Uterus (tissue), 2 donors: Measurements from ENCODE around the gene ADIRF.

Experiments
- CTCF ChIP-seq, 4 experiments: fragments of 200-600 bp in 2 of 4; fragments of 450-650 bp in 2 of 4; sonication (generic) in 2 of 4; IDR thresholded peaks; one replicate each; pipeline ENCODE4 v1.5.1; 2016 to 2019; ENCODE audit warnings: antibody characterized with exemption in 4 of 4, mild to moderate bottlenecking in 2 of 4, moderate library complexity in 1 of 4
- POLR2A ChIP-seq, 2 donors: fragments of 450-650 bp; IDR thresholded peaks; one replicate each; pipeline ENCODE4 v1.6.1; 2016; ENCODE audit warnings: antibody characterized with exemption in 2 of 2, mild to moderate bottlenecking in 1 of 2, moderate library complexity in 1 of 2

- TF ChIP-seq POLR2A (IDR thresholded peaks at IDR 0.05) (no peak), CTCF (IDR thresholded peaks at IDR 0.05) (no peak)
These were observed 2.2 kb upstream of the ADIRF start for GRCh38 chr10:86965986-86966654.
